NT2/D1 (cell line): ENCODE results near the gene KIF3A.

Source experiments
- SUZ12 ChIP-seq: IDR thresholded peaks from 2 replicates; pipeline ENCODE4 v1.6.1; 2011; ENCODE audit not compliant: insufficient read length, insufficient read depth; ENCODE audit errors: extremely low read depth
- YY1 ChIP-seq: IDR thresholded peaks from 2 replicates; pipeline ENCODE4 v1.6.1; 2011; ENCODE audit not compliant: insufficient read length, insufficient read depth
- ZNF274 ChIP-seq: IDR thresholded peaks from 2 replicates; pipeline ENCODE4 v1.6.1; 2011; ENCODE audit warnings: mild to moderate bottlenecking, low read depth, low read length

DNA sequence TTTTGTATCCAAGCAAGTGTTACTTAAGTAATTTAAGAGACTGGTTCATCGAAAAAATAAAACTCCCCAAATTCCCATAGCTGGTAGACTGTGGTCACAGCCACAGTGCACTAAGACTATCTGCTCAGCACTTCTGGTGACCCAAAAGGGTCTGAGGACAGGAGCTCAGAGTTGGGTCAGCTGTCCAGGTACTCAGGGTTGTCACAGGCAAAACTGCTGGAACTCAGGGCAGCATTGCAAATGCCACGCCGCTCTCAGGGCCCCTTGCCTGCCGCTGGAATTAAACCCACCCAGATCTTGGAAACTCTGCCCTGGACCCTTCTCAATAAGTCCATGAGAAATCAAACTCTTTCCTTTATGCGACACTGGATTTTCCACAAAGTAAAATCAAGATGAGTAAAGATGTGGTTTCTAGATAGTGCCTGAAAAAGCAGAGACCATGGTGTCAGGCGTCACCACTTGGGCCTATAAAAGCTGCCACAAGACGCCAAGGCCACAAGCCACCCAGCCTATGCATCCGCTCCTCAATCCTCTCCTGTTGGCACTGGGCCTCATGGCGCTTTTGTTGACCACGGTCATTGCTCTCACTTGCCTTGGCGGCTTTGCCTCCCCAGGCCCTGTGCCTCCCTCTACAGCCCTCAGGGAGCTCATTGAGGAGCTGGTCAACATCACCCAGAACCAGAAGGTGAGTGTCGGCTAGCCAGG lies 79.5 kb downstream of the KIF3A start, which contains the start of gene IL13:
- TF ChIP-seq YY1 (no peak), ZNF274 (no peak), SUZ12 (no peak)
